Nephron (organoid): ENCODE measurements around the gene SLC12A8.

ENCODE experiments used
- H3K27ac Mint-ChIP-seq, 3 experiments: 2 replicates each; pipeline ENCODE4 v1.8.0; 2020; ENCODE audit warnings: mixed read lengths in 3 of 3, mild to moderate bottlenecking in 2 of 3, moderate library complexity in 1 of 3
- H3K27me3 Mint-ChIP-seq: 2 replicates; pipeline ENCODE4 v1.8.0; 2021; ENCODE audit warnings: low read depth, mild to moderate bottlenecking, moderate library complexity, mixed read lengths
- H3K36me3 Mint-ChIP-seq: 2 replicates; pipeline ENCODE4 v1.8.0; 2020; ENCODE audit warnings: low read depth, mixed read lengths
- H3K4me1 Mint-ChIP-seq: 2 replicates; pipeline ENCODE4 v1.8.0; 2020; ENCODE audit warnings: mixed read lengths
- H3K4me3 Mint-ChIP-seq, 3 experiments: 2 replicates each; pipeline ENCODE4 v1.8.0; 2020; ENCODE audit warnings: mild to moderate bottlenecking in 3 of 3, mixed read lengths in 3 of 3, moderate library complexity in 2 of 3
- H3K9me3 Mint-ChIP-seq: 2 replicates; pipeline ENCODE4 v1.8.0; 2020; ENCODE audit warnings: mixed read lengths
- TF ChIP-seq, protein P1 (sequence below), 3 experiments: fragments of 200-600 bp; sonication (generic); IDR thresholded peaks; one replicate each; pipeline ENCODE4 v1.5.0; 2021; ENCODE audit warnings: antibody characterized with exemption in 3 of 3; ENCODE audit not compliant: unreplicated experiment in 3 of 3

Gene SLC12A8

DNA sequence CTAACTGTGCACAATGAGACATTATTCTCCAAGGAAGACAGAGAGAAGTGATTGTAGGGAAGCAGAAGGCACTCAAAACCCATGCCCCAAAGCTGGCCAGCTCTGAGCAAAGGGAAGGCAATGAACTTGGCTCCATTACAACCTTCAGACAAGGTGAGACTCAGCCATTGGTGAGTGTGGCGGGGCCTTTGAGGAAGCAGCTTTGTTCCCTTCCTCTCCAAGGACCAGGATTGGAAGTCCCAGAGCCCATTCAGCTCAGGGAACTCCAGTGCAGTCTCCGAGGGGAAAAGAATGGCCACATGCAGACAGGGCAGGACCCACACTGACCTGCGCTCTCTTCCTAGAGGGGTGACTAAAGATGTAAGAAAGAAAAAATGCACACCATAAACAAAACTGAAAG, 179.9 kb downstream of the SLC12A8 start:
- Mint-ChIP-seq H3K27me3 (peaks cover 4% of the 10 kb centered on the region), H3K27ac (peak overlapping the region; percentile 22 to 86 (median 76)), H3K4me1 (peaks cover 16% of the 10 kb centered on the region), H3K36me3 (peaks cover 16% of the 10 kb centered on the region), H3K4me3 (no peak overlapping the region), H3K9me3 (peaks cover 18% of the 10 kb centered on the region)
- TF ChIP-seq, protein P1, sequence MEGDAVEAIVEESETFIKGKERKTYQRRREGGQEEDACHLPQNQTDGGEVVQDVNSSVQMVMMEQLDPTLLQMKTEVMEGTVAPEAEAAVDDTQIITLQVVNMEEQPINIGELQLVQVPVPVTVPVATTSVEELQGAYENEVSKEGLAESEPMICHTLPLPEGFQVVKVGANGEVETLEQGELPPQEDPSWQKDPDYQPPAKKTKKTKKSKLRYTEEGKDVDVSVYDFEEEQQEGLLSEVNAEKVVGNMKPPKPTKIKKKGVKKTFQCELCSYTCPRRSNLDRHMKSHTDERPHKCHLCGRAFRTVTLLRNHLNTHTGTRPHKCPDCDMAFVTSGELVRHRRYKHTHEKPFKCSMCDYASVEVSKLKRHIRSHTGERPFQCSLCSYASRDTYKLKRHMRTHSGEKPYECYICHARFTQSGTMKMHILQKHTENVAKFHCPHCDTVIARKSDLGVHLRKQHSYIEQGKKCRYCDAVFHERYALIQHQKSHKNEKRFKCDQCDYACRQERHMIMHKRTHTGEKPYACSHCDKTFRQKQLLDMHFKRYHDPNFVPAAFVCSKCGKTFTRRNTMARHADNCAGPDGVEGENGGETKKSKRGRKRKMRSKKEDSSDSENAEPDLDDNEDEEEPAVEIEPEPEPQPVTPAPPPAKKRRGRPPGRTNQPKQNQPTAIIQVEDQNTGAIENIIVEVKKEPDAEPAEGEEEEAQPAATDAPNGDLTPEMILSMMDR (IDR thresholded peaks at IDR 0.05; ENCODE audit: unreplicated experiment in 3 of 3): no peak
